SIG-M5 treated with dmso at 0.1 percent for 504 hours (cell line): Measurements from ENCODE around the gene MED25.

ENCODE experiments used
- DNase-seq: peaks from one replicate; lab custom pipeline; 2025; ENCODE audit not compliant: unreplicated experiment; lab: John Stamatoyannopoulos, UW

Gene MED25

GRCh38 chr19:49817964-49818648, at the start of gene MED25:
TSS of gene MED25 (plus strand) at chr19:49818289. CDS start at chr19:49818342, 53 bp downstream.
- DNase-seq: peak; percentile 64

GRCh38 chr19:49770529-49770928, 47.6 kb upstream of the MED25 start:
- DNase-seq: no peak

DNA sequence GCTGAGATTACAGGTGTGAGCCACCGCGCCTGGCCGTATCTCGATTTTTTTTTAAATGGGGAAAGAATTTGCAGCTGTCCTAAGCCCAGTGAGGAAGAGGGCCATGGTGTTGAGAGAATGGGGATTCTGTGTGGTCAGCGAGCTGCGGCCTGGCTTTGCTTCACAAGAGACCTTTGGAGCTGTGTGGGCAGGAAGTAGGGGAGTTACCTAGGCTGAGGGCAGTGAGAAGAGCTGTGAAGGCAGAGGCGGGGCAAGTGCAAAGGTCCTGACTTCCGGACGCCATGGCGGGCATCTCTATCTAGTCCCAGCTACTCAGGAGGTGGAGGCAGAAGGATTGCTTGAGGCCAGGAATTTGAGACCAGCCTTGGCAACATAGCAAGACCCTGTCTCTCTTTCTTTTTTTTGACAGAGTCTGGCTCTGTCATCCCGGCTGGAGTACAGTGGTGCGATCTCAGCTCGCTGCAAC, 46.4 kb upstream of the MED25 start:
- no peak for DNase-seq

DNA sequence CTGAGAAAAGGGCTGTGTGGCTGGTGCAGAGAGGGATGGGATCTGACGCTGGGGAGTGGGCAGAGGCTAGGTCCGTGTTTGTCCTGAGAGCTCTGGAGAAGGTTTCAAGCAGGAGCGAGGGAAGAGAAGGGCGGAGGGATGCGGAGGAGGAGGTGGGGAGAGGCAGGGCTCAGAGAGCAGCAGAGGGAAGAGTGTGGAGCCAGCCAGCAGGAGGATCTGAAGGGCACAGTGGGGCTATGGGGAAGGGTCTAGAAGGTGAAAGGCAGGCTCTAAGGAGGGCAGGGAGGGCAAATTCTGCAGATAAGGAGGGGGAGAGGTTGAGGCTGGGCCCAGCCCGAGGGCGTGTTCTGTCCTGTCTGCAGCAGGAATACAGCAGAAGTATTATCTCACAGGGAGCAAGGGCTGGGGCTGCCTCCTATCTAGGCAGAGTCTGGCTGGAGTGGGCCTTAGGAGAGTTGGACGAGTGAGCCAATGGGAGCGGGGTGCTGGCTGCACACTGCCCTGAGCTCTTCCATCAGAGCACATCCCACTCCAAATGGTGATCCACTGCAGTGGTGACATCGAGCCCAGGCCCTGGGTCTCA, 45.1 kb upstream of the MED25 start:
- DNase-seq: no peak

- no peak for DNase-seq
Observed at GRCh38 chr19:49773663-49774350, 44.3 kb upstream of the MED25 start.

GRCh38 chr19:49774969-49775368, 43.1 kb upstream of the MED25 start:
- DNase-seq: no peak

DNA sequence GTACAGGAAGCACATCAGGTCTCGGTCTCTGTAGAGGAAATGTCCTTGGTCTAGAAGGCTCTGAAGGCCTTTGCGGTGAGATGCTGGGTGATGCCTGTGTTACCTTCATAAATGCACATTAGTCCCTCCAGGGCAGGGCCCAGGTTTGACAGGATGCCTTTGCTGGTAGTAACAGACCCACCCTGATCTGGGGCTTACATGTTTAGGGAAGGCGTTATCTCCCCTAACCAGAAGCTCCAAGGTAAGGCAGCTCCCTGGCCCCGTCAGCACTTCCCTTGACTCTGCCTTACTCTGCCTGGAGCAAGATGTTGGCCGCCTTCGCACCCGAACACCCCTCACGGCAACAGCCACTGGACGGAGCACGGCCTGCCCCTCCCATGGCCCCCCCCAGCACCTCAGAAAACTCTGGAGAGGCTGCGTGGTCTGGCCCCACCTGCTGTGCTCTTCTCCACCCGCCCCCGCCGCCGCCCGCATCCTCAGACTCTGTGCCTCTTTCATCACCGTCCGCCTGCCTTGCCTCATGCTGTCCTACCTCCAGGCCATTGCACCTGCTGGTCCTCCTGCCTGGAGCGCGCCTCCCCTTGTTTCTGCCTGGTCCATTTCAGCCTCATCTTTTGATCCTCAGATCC, 42.2 kb upstream of the MED25 start:
- DNase-seq: no peak

DNA sequence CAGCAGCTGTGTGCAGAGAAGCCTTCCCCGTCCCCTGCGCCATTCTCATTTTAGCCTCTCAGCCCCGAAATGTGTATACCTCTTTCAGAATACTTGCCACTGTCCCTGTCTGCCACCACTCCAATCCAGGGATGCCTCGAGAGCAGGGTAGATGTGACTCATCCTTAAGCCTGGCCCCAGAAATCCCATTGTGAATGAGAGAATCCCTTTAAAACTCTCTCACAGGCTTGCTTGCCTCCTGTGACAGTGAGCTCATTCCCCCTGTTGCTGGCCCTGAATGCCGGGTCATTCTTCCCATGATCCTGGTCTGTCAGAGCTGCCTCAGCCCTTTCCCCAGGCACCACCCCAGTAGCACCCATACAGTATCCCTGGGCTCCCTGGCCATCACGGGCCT, 41.7 kb upstream of the MED25 start:
- no peak for DNase-seq

DNA sequence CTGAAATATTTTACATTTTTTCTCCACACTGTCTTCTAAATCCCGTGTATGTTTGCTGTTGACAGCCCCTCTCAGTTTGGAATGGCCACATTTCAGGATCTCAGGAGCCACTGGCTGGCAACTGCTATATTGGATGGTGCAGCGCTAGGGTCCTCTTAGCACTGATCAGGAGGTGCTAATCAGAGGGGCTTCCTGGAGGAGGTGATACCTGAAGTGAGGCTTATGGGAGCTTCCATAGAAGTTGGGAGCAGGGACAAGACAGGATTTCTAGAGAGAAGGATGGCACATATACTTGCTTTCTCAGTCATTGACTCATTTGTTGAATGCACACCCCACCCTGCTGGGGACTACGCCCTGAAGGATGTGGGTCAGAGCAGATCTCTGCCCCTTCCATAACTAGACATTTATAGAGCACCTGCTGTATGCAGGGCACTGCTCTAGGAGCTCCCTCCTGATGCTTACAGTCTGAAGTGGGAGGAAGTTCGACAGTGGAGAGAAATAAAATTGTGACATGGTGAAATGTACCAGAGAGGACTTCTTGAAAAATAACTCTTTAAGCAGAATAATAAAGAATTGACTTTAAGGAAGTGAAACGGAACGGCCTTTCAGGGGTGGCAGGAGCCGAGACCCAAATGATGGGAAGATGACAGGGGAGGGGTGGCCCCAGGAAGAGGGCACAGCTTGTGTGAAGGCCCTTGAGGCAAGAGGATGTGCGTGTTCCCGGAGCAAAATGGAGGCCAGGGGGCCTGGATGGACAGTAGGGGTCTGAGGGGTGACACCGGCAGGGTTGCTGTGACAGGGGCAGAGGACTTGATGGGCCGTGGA, 38.1 kb upstream of the MED25 start:
- peak; percentile 81 for DNase-seq

DNA sequence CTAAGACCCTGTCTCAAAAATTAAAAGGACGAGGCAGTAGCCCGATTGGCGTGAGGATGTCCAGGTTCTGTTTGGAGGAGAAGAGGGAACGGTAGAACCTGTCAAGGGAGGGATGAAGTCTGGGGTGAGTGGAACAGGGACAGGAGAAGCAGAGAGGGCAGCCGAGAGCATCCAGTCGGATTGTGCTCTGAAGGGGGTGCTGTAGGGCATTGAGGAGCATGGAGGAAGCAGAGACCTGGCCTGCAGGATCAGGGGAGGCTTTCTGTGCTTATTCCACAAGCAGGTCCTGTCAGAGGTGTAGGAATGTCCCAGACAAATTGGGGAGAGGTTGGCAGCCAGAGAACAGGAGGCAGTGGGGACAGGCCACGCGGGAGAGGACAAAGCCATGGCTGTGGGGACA, 37.2 kb upstream of the MED25 start:
- DNase-seq: no peak

- no peak for DNase-seq
Observed at GRCh38 chr19:49781394-49781793, 36.7 kb upstream of the MED25 start.

DNA sequence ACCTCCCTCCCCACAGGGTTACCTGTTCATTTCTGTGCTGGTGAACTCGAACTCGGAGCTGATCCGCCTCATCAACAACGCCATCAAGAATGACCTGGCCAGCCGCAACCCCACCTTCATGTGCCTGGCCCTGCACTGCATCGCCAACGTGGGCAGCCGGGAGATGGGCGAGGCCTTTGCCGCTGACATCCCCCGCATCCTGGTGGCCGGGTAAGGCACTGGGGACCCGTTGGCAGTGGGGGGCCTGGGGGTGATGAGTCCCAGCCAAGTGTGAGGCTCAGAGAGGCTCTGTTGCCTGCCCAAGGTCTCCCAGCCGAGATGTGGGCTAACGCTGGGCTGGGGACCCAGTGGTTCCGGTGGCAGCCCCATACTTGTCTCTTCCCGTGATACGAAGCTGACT, 35.6 kb upstream of the MED25 start:
- no peak for DNase-seq

GRCh38 chr19:49786376-49786820, 31.7 kb upstream of the MED25 start:
- no peak for DNase-seq

DNA sequence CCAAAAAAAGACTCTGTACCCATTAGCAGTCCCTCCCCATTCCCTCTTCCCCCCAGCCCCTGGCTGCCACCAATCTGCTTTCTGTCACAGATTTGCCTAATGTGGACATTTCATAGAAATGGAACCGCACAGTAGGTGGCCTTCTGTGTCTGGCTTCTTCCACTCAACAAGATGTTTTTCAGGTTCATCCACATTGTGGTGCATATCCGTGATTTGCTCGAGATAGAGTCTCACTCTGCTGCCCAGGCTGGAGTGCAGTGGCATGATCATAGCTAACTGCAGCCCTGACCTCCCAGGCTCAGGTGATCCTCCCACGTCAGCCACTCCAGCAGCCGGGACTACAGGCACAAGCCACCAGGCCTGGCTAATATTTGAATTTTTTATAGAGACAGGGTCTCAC, 30.3 kb upstream of the MED25 start:
- DNase-seq: no peak

- no peak for DNase-seq
Observed at GRCh38 chr19:49788857-49789256, 29.2 kb upstream of the MED25 start.

GRCh38 chr19:49790866-49791265, 27.2 kb upstream of the MED25 start:
- no peak for DNase-seq

GRCh38 chr19:49791776-49792445, 26.2 kb upstream of the MED25 start:
- no peak for DNase-seq

- no peak for DNase-seq
Observed at GRCh38 chr19:49792829-49793560, 25.1 kb upstream of the MED25 start.

GRCh38 chr19:49793561-49793840, 24.6 kb upstream of the MED25 start:
- no peak for DNase-seq

DNA sequence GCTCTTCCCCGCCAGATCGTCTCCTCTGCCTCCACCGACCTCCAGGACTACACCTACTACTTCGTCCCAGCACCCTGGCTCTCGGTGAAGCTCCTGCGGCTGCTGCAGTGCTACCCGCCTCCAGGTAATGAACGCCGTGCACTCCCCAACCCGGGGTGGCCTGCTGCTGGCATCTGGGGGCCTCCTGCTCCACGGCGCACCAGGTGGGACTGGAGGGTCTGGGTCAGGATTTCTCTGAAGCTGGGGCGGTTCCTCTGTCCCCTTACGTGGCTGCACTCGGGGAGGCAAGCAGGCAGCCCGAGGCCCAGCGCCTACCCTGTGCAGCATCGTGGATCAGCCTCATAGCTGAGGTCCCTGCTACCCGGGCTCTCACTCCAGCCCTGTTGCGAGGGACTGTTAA, 22.5 kb upstream of the MED25 start:
- no peak for DNase-seq
